ENCODE results near the gene HGS. TPM values are rescaled to one million over a fixed set of nuclear protein-coding genes. Genes with fewer than 3 reads are reported as not detected.

HGS gene
- total and polyA plus RNA-seq, 2 of the 13 experiments (the other 11 are each of a cell fraction or from before 2014, with no cell fraction given) = 73.3 to 78.1 TPM

DNA sequence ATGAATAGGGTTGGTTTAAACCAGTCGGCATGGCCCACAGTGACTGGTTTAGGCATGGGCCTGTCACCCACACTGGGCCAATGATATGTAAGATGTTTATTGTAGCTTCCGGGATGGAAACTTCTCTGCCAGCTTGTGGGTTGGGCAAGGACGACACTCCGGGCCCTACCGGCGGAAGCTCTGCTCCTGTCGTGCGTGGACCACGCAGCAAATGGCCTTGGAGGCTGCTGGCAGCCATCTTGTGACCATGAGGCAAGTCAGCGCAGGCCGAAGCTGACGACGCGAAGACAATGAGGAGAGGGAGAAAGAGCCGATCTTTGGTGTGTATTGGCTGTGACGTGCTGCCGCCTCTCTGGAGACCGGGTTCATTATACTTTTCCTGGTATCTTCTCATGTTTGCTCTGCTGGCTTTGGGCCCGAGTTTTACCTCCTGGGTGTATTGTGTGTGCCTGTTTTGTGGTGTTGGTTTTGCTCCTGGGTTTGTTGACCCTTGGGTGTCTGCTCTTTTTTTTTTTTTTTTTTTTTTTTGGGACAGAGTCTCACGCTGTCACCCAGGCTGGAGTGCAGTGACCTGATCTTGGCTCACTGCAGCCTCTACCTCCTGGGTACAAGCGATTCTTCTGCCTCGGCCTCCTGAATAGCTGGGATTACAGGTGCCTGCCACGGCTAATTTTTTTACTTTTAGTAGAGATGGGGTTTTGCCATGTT lies 43.7 kb downstream of the HGS start (continued):
- TF ChIP-seq ZNF333 (CRISPR knock-in tag; IDR thresholded peaks at IDR 0.05; ENCODE audit: borderline replicate concordance) = peak; percentile 95
- TF ChIP-seq TOPORS (CRISPR knock-in tag; IDR thresholded peaks at IDR 0.05) = 0 out of 2 replicates have a peak, but pooled peaks have one; percentile 22
- TF ChIP-seq ZNF777 (CRISPR knock-in tag; IDR thresholded peaks at IDR 0.05) = peak; percentile 68; the same call in 1 of the 2 replicates
- peak; percentile 99 for TF ChIP-seq ERF (CRISPR knock-in tag; IDR thresholded peaks at IDR 0.05)
- no peak for TF ChIP-seq GTF2F1 (IDR thresholded peaks at IDR 0.05; ENCODE audit: low read length)
- peak; percentile 98 for TF ChIP-seq REXO4 (CRISPR knock-in tag; IDR thresholded peaks at IDR 0.05; ENCODE audit: borderline replicate concordance)
- peak; percentile 97 for TF ChIP-seq ZNF644 (CRISPR knock-in tag; IDR thresholded peaks at IDR 0.05; ENCODE audit: low read depth)
- peak; percentile 93 for TF ChIP-seq HDAC2 (CRISPR knock-in tag; IDR thresholded peaks at IDR 0.05)
- TF ChIP-seq MXD1 (CRISPR knock-in tag; IDR thresholded peaks at IDR 0.05) = peak; percentile 98
- no peak for TF ChIP-seq THYN1 (CRISPR knock-in tag; IDR thresholded peaks at IDR 0.05; ENCODE audit: borderline replicate concordance, low read depth)
- TF ChIP-seq ZNF101 (CRISPR knock-in tag; IDR thresholded peaks at IDR 0.05; ENCODE audit: borderline replicate concordance, low read depth) = peak; percentile 97
- TF ChIP-seq ZBTB4 (CRISPR knock-in tag; IDR thresholded peaks at IDR 0.05; ENCODE audit: borderline replicate concordance) = peak; percentile 80; the same call in 1 of the 2 replicates
- TF ChIP-seq ZNF614 (CRISPR knock-in tag; IDR thresholded peaks at IDR 0.05; ENCODE audit: borderline replicate concordance) = peak; percentile 95
- TF ChIP-seq, protein P1, sequence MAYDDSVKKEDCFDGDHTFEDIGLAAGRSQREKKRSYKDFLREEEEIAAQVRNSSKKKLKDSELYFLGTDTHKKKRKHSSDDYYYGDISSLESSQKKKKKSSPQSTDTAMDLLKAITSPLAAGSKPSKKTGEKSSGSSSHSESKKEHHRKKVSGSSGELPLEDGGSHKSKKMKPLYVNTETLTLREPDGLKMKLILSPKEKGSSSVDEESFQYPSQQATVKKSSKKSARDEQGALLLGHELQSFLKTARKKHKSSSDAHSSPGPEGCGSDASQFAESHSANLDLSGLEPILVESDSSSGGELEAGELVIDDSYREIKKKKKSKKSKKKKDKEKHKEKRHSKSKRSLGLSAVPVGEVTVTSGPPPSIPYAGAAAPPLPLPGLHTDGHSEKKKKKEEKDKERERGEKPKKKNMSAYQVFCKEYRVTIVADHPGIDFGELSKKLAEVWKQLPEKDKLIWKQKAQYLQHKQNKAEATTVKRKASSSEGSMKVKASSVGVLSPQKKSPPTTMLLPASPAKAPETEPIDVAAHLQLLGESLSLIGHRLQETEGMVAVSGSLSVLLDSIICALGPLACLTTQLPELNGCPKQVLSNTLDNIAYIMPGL (CRISPR knock-in tag; IDR thresholded peaks at IDR 0.05; ENCODE audit: borderline replicate concordance in 1 of 2, low read depth in 1 of 2) = peak; percentile 60 to 93; a peak in 3 of 4 replicates
- no peak; the same call in 1 of the 2 replicates for TF ChIP-seq ZNF20 (CRISPR knock-in tag; IDR thresholded peaks at IDR 0.05)
- TF ChIP-seq ZNF567 (CRISPR knock-in tag; IDR thresholded peaks at IDR 0.05; ENCODE audit: borderline replicate concordance) = peak; percentile 97
- TF ChIP-seq ZNF10 (CRISPR knock-in tag; IDR thresholded peaks at IDR 0.05; ENCODE audit: borderline replicate concordance, low read depth) = no peak
- no peak for TF ChIP-seq NCOA1 (CRISPR knock-in tag; IDR thresholded peaks at IDR 0.05)
- peak; percentile 97; the same call in 1 of the 2 replicates for TF ChIP-seq MZF1 (CRISPR knock-in tag; IDR thresholded peaks at IDR 0.05; ENCODE audit: borderline replicate concordance)
- peak; percentile 94 for TF ChIP-seq NFIB (CRISPR knock-in tag; IDR thresholded peaks at IDR 0.05; ENCODE audit: borderline replicate concordance)
- peak; percentile 95 for TF ChIP-seq MEF2D (CRISPR knock-in tag; IDR thresholded peaks at IDR 0.05)
- peak; percentile 84 for TF ChIP-seq FOXA3 (CRISPR knock-in tag; IDR thresholded peaks at IDR 0.05)
- peak; percentile 94 for TF ChIP-seq ETV6 (CRISPR knock-in tag; conservative IDR thresholded peaks at IDR 0.05)
